ENCODE data around the gene AKIP1.

AKIP1 gene

GRCh38 chr11:8961401-8961800, 50.4 kb downstream of the AKIP1 start:
- DNase-seq = no peak

GRCh38 chr11:8962841-8963240, 51.9 kb downstream of the AKIP1 start:
- DNase-seq = no peak

GRCh38 chr11:8963569-8964323, 52.8 kb downstream of the AKIP1 start:
- DNase-seq = peak; percentile 73 to 75

- peak; percentile 67 to 72 for DNase-seq
Measured at GRCh38 chr11:8964324-8965320, 53.6 kb downstream of the AKIP1 start, which contains the start of gene TMEM9B. Gene TMEM9B, minus strand, starts transcription at chr11:8964442. Its CDS starts 129 bp downstream, at chr11:8964313.

GRCh38 chr11:8967184-8967583, 56.2 kb downstream of the AKIP1 start:
- DNase-seq = no peak
